Measurements from ENCODE around the gene RGS7.

DNA sequence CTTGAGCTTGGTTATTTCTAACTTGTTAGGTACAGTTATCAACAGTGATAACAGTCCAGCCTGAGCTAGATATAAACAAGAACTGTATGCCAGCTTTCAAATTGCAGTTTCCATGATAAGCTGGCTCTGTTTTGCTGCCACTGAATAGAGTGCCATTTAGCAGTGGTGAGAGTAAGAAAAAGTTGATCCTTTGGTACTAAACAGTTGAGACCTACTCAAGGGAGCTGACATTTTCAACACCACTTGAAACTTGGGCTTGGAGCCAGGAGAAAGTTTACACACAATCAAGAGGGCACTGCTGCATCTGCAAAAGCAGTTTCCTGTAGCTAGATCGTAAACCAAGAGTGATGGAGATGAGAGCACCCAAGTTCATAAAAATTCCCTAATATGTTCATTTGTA is 131.3 kb downstream of the RGS7 start:
- TF ChIP-seq CTCF (conservative IDR thresholded peaks at IDR 0.05 in 1 of 2, IDR thresholded peaks at IDR 0.05 in 1 of 2; ENCODE audit: extremely low read depth in 1 of 2, insufficient read depth in 1 of 2, low read depth in 1 of 2, low read length in 2 of 2) (no peak), EZH2 (IDR thresholded peaks at IDR 0.05; ENCODE audit: borderline replicate concordance, low read length) (no peak)

Data from mammary epithelial cell (primary cell).